KOPT-K1 (cell line): ENCODE data around the gene DIO3.

Experiments
- H3K27ac ChIP-seq: fragments of 200-600 bp; sonication (generic); 2 replicates; pipeline ENCODE4 v1.5.1; 2016; ENCODE audit warnings: antibody characterized with exemption, mild to moderate bottlenecking, low read depth, low read length; ENCODE audit not compliant: poor library complexity, severe bottlenecking
- H3K36me3 ChIP-seq: fragments of 200-600 bp; sonication (generic); 2 replicates; pipeline ENCODE4 v1.5.1; 2017; ENCODE audit warnings: antibody characterized with exemption, mild to moderate bottlenecking, low read length, moderate library complexity; ENCODE audit not compliant: insufficient read depth
- H3K9me3 ChIP-seq: fragments of 200-600 bp; sonication (generic); 2 replicates; pipeline ENCODE4 v1.5.1; 2017; ENCODE audit warnings: antibody characterized with exemption, low read length, mild to moderate bottlenecking; ENCODE audit not compliant: insufficient read depth, poor library complexity, severe bottlenecking

DIO3 gene

GRCh38 chr14:101561145-101561896, at the start of gene DIO3:
TSS of gene DIO3 (plus strand) at chr14:101561495.
- Histone ChIP-seq H3K27ac (no peak within 1 kb of the TSS), H3K36me3 (no peaks in the 10 kb centered on the region), H3K9me3 (no peaks in the 10 kb centered on the region)

DNA sequence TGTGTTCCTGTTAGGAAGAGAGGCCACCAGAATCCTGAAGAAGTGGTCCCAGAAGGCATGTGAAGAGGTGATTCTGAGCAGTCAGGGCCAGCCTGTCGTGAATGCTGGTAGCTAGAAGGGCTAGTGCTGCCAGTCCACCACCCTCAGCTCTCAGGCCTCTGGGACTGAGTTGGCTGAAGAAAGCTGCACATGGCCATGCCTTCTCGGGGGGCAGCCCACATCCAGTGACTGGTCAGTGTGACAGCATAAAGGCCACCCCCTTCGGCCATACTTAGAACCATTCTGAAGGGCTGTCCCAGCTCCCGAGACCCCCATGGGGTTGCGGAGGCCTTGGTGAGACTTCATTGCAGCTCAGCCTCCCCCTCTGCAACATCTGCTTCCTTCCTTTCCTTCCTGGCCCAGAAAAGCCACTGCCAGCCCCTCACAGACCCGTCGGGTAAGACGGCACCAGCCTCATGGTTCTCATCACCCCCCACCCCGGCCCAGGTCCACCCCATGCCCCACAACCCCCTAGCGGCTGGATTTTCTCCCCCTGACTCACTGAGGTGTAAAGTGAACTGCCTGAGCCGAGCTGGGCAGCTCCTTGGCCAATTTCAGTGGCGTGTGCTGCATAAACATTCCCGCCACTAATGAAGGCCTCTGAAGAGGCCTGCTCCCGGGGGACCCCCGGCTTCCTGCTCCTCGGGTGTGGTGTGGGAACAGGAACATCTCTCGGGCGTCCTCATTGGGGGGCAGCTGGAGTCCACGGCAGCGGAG, 49.5 kb upstream of the DIO3 start:
- Histone ChIP-seq H3K9me3 (peaks cover 17% of the 10 kb centered on the region), H3K27ac (no peak overlapping the region), H3K36me3 (no peaks in the 10 kb centered on the region)

GRCh38 chr14:101512376-101512695, 49.0 kb upstream of the DIO3 start:
- H3K27ac ChIP-seq = no peak overlapping the region
- H3K36me3 ChIP-seq = no peaks in the 10 kb centered on the region
- H3K9me3 ChIP-seq = peaks cover 19% of the 10 kb centered on the region

DNA sequence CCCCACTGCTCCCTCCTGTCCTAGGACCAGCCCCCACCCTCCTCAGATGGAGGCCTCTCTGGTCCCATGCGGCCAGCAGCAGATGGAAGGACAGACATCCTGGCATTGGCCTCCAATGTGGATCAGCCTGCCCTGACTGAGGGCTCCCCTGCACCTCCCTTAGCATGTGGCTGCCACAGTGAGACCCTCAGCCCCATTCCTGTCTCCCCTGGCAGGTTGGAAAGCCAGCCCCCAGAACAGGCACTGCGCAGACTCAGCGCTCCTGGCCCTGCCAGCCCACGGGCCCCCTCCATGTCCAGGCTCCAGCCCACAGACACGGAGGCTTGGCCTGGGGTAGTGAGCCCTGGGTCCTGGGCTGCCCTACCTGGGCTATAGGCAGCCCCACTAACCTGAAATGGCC, 47.2 kb upstream of the DIO3 start:
- Histone ChIP-seq H3K36me3 (no peaks in the 10 kb centered on the region), H3K9me3 (peaks cover 19% of the 10 kb centered on the region), H3K27ac (no peak overlapping the region)

DNA sequence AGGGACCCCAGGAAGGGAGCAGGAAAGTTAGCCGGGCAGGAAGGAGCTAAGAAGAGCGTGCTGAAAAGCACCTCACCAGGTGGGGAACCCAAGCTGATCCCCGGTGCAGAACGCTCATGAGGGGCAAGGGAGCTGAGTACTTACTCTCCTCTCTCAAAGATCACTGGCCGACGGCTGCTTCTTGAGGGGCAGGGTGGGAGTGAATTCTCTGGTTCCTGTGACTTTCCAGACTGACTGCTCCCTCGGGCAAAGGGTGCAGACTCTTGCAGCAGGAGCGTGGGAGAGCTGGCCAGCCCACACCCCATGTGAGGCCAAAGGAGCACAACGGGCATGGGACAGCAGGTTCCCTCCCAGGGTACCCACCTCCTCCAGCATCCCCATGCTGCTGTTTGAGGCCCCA, 44.9 kb upstream of the DIO3 start:
- Histone ChIP-seq H3K27ac (no peak overlapping the region), H3K36me3 (no peaks in the 10 kb centered on the region), H3K9me3 (peaks cover 19% of the 10 kb centered on the region)

GRCh38 chr14:101518611-101519473, 42.5 kb upstream of the DIO3 start:
- H3K36me3 ChIP-seq = no peaks in the 10 kb centered on the region
- no peak overlapping the region for H3K27ac ChIP-seq
- H3K9me3 ChIP-seq = peaks cover 19% of the 10 kb centered on the region

- H3K9me3 ChIP-seq = peaks cover 11% of the 10 kb centered on the region
- no peak overlapping the region for H3K27ac ChIP-seq
- no peaks in the 10 kb centered on the region for H3K36me3 ChIP-seq
Measured at GRCh38 chr14:101520621-101521472, 40.4 kb upstream of the DIO3 start.

DNA sequence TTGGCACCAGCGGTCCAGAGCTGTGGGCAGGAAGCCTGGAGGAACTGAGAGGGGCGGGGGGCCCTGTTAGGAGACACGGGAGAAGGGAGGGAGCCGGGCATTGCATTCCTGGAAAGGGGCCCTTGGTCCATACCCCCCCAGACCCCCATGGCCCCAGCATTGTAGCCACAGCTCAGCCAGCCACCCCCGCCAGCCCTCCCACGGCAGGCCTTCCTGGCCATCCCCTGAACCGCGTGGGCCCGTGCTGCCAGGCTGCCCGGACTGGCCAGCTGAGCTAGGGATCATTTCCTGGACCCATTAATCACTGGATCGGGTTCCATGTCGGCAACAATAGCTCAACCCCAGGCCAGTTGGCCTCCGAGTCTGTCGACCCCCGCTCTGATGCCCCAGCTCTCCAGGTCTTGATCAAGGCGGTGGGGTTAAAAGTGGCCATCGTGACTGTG, 39.8 kb upstream of the DIO3 start:
- peaks cover 5% of the 10 kb centered on the region for H3K9me3 ChIP-seq
- H3K27ac ChIP-seq = no peak overlapping the region
- no peaks in the 10 kb centered on the region for H3K36me3 ChIP-seq

DNA sequence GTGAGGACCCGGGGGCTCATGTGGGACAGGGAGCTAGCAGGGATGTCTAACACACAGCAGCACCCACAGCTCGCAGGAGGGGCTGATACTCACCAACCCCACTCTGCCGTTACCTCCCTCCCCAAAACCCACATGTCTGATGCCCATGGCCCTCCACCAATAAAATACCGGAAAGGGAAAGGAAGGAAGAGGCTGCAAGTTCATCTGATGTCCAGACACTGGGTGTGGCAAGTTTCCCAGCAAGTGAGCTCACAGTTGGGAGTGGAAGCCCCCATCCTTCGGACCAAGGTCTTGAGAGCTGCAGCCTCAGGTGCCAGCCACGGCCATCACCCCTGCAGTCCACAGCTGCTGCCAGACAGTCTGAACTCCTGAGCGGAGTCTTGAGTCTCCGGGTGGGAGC, 39.3 kb upstream of the DIO3 start:
- Histone ChIP-seq H3K27ac (no peak overlapping the region), H3K36me3 (no peaks in the 10 kb centered on the region)

GRCh38 chr14:101525640-101526527, 35.4 kb upstream of the DIO3 start:
- Histone ChIP-seq H3K9me3 (no peaks in the 10 kb centered on the region), H3K27ac (no peak overlapping the region), H3K36me3 (no peaks in the 10 kb centered on the region)

More for the DNA sequence above, 39.3 kb upstream of the DIO3 start:
- H3K9me3 ChIP-seq = peaks cover under 1% of the 10 kb centered on the region

DNA sequence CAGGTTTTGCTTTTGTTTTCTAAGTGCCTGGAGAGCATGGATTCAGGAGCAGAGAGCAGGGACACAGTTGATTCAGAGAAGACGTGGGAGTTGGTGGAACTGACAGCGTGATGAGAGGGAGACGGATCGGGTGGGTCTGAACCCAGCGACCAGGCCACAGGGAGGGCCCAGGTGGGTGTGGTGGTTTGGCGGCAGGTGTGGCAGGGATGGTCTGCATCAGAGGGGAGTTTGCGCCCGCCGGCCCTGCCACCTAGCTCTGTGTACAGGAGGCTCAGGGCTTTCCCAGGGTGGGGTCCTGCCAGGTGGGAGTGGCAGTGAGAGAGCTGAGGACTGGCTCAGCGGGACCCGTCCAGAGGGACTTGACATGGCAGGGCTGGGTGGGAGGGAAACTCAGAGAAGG, 33.3 kb upstream of the DIO3 start:
- no peak overlapping the region for H3K27ac ChIP-seq
- no peaks in the 10 kb centered on the region for H3K36me3 ChIP-seq
- H3K9me3 ChIP-seq = no peaks in the 10 kb centered on the region

DNA sequence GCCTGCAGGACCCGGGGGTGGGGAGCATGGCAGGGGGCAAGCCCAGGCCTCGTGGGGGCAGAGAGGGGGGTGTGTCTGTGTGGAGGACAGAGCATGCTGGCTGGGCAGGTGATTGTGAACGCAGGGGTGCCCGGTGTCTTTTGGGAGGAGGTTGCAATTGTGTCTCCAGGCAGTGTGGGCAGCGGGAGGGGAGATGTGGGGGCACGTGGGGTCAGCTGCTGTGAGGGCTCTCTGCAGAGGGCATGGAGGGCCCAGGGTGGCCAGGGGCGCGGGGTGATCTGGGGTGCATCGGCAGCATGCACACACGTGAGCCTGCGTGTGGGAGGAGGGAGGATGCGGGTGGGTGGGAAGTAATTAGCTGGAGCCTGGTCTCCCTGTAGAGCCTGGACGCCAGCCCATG, 32.2 kb upstream of the DIO3 start:
- H3K27ac ChIP-seq = no peak overlapping the region
- no peaks in the 10 kb centered on the region for H3K36me3 ChIP-seq
- H3K9me3 ChIP-seq = no peaks in the 10 kb centered on the region

GRCh38 chr14:101534198-101534597, 27.1 kb upstream of the DIO3 start:
- Histone ChIP-seq H3K9me3 (no peaks in the 10 kb centered on the region), H3K36me3 (no peaks in the 10 kb centered on the region), H3K27ac (no peak overlapping the region)

DNA sequence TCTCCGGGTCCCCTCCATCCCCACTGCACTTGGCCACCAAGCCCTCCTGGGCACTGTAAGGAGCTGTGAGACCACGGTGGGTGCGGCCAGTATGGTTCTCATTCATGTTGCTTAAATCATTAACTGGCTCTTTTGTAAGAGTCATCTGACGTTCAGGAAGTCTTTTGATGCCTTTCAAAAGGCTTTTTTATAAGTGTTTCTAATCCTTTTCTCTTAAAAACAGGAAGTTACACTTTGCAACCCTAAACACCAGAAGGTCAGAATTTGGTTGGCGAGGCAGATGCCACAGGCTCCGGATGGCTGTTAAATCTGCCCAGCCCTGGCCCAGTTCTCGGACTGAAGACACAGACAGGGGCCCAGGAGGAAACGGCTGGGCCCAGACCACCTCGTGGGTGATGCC, 26.1 kb upstream of the DIO3 start:
- peak overlapping the region; percentile 19 for H3K27ac ChIP-seq
- no peaks in the 10 kb centered on the region for H3K9me3 ChIP-seq
- no peaks in the 10 kb centered on the region for H3K36me3 ChIP-seq
